H1 (cell line): ENCODE results near the gene MLANA.

Experiments used
- ASH2L ChIP-seq: fragments of 200-600, 300-600 bp; sonication (generic); IDR thresholded peaks from one replicate; pipeline ENCODE4 v1.7.1; 2017; ENCODE audit warnings: low read length
- CHD1 ChIP-seq: IDR thresholded peaks from 2 replicates; pipeline ENCODE4 v1.6.1; 2012; ENCODE audit warnings: low read depth, low read length, improper control_type of control experiment
- CHD2 ChIP-seq: IDR thresholded peaks from 2 replicates; pipeline ENCODE4 v1.6.1; 2012; ENCODE audit warnings: low read length, improper control_type of control experiment
- CREB1 ChIP-seq: IDR thresholded peaks from 2 replicates; pipeline ENCODE4 v1.6.1; 2012; ENCODE audit warnings: inconsistent platforms
- CTCF ChIP-seq, 3 experiments: IDR thresholded peaks; 1 replicate in 2 of 3; 2 replicates in 1 of 3; pipeline versions ENCODE4 v1.5.1 to v1.6.1; 2011; ENCODE audit warnings: low read length in 3 of 3, mild to moderate bottlenecking in 3 of 3, inconsistent platforms in 2 of 3, low read depth in 1 of 3, moderate library complexity in 1 of 3; ENCODE audit not compliant: insufficient read depth in 1 of 3; ENCODE audit errors: control extremely low read depth in 1 of 3
- EP300 ChIP-seq, 2 experiments: IDR thresholded peaks; 1 replicate in 1 of 2; 2 replicates in 1 of 2; pipeline ENCODE4 v1.6.1; 2011 to 2012; ENCODE audit warnings: low read depth in 2 of 2, low read length in 2 of 2, mild to moderate bottlenecking in 2 of 2, borderline replicate concordance in 1 of 2, inconsistent platforms in 1 of 2, moderate library complexity in 1 of 2
- EZH2 ChIP-seq: fragments of 200-600 bp; sonication (generic); IDR thresholded peaks from 2 replicates; pipeline ENCODE4 v1.7.1; 2012; ENCODE audit warnings: low read depth, mild to moderate bottlenecking, moderate library complexity, low read length, inconsistent platforms; ENCODE audit not compliant: severe bottlenecking
- JUN ChIP-seq: IDR thresholded peaks from 2 replicates; pipeline ENCODE4 v1.6.1; 2011; ENCODE audit warnings: low read depth, mild to moderate bottlenecking, improper control_type of control experiment, low read length
- POLR2AphosphoS5 ChIP-seq: IDR thresholded peaks from 2 replicates; pipeline ENCODE4 v1.6.1; 2011; ENCODE audit warnings: low read depth, low read length
- SIN3A ChIP-seq, 2 experiments: IDR thresholded peaks in 1 of 2; conservative IDR thresholded peaks in 1 of 2; 2 replicates each; pipeline ENCODE4 v1.6.1; 2011 to 2012; ENCODE audit warnings: low read length in 2 of 2, improper control_type of control experiment in 1 of 2, low read depth in 1 of 2, mild to moderate bottlenecking in 1 of 2
- SP2 ChIP-seq: IDR thresholded peaks from 2 replicates; pipeline ENCODE4 v1.6.1; 2012; ENCODE audit warnings: mild to moderate bottlenecking, low read length, inconsistent platforms
- SP4 ChIP-seq: IDR thresholded peaks from 2 replicates; pipeline ENCODE4 v1.6.1; 2012; ENCODE audit warnings: low read length, inconsistent platforms
- ZNF274 ChIP-seq: IDR thresholded peaks from 2 replicates; pipeline ENCODE4 v1.7.0; 2012; ENCODE audit warnings: low read length, borderline replicate concordance; ENCODE audit errors: extremely low read depth

- TF ChIP-seq CTCF (IDR thresholded peaks at IDR 0.05; ENCODE audit: control extremely low read depth in 1 of 3, insufficient read depth in 1 of 3, low read depth in 1 of 3, low read length in 3 of 3) (no peak), ZNF274 (no peak), ASH2L (no peak), POLR2AphosphoS5 (no peak), CREB1 (no peak), EZH2 (no peak), JUN (no peak), CHD2 (no peak), SIN3A (conservative IDR thresholded peaks at IDR 0.05 in 1 of 2, IDR thresholded peaks at IDR 0.05 in 1 of 2; ENCODE audit: low read depth in 1 of 2, low read length in 2 of 2) (no peak), CHD1 (no peak), SP4 (no peak), EP300 (IDR thresholded peaks at IDR 0.05; ENCODE audit: borderline replicate concordance in 1 of 2, low read depth in 2 of 2, low read length in 2 of 2) (no peak), SP2 (no peak)
Measured at GRCh38 chr9:5846096-5846495, 44.6 kb upstream of the MLANA start.
